Neural cell (in vitro differentiated cells): ENCODE results near the gene ANTXR2.

Source experiments
- CTCF ChIP-seq: fragments of 450-650 bp; IDR thresholded peaks from 2 replicates; pipeline ENCODE4 v1.5.1; 2014; ENCODE audit warnings: antibody characterized with exemption, mild to moderate bottlenecking, moderate library complexity; ENCODE audit not compliant: poor library complexity, severe bottlenecking
- POLR2AphosphoS5 ChIP-seq: IDR thresholded peaks from 2 replicates; pipeline ENCODE4 v1.6.1; 2012
- TAF1 ChIP-seq: IDR thresholded peaks from 2 replicates; pipeline ENCODE4 v1.6.1; 2012; ENCODE audit warnings: low read depth

- TF ChIP-seq POLR2AphosphoS5 (no peak), CTCF (no peak), TAF1 (no peak)
Observed at GRCh38 chr4:80092088-80092487, 19.1 kb upstream of the ANTXR2 start.
